Lung (tissue), 12 donors: ENCODE measurements around the gene TXN2. TPM values are rescaled to one million over a fixed set of nuclear protein-coding genes. Genes with fewer than 3 reads are reported as not detected.
"Not testable (repeated sequence)": the region's sequence is repeated elsewhere in the genome, so short reads cannot be mapped to it uniquely, and the experiment has no call there.

Experiments used
- ATAC-seq: fragments of 200-7000 bp; cut with Tn5 transposase; one replicate; pipeline ENCODE4 v1.9.1; 2020; ENCODE audit warnings: moderate number of reproducible peaks; ENCODE audit not compliant: insufficient read depth, low FRiP score
- DNase-seq, 3 donors: peaks; one replicate each; pipeline ENCODE4 v3.0.0-alpha.2; 2013 to 2017
- H3K27ac ChIP-seq, 2 donors: one replicate each; pipeline ENCODE4 v1.5.1; 2013; ENCODE audit warnings: mild to moderate bottlenecking in 2 of 2, moderate library complexity in 2 of 2, control low read depth in 1 of 2, inconsistent platforms in 1 of 2, low read depth in 1 of 2, low read length in 1 of 2
- H3K27me3 ChIP-seq, 3 donors: one replicate each; pipeline ENCODE4 v1.5.1; 2013; ENCODE audit warnings: low read length in 2 of 3; ENCODE audit not compliant: control insufficient read depth in 3 of 3, insufficient read depth in 3 of 3
- H3K36me3 ChIP-seq, 4 donors: one replicate each; pipeline ENCODE4 v1.5.1; 2013; ENCODE audit warnings: low read length in 4 of 4, mild to moderate bottlenecking in 1 of 4, moderate library complexity in 1 of 4; ENCODE audit not compliant: control insufficient read depth in 4 of 4, insufficient read depth in 4 of 4
- H3K4me1 ChIP-seq, 5 donors: one replicate each; pipeline ENCODE4 v1.5.1; 2013; ENCODE audit warnings: low read length in 5 of 5, mild to moderate bottlenecking in 2 of 5, moderate library complexity in 1 of 5; ENCODE audit not compliant: control insufficient read depth in 5 of 5, insufficient read depth in 5 of 5
- H3K4me3 ChIP-seq: one replicate; pipeline ENCODE4 v1.5.1; 2013; ENCODE audit warnings: mild to moderate bottlenecking, control low read depth, moderate library complexity
- H3K9ac ChIP-seq, 2 donors: one replicate each; pipeline ENCODE4 v1.5.1; 2013; ENCODE audit warnings: low read length in 2 of 2, control low read depth in 1 of 2; ENCODE audit not compliant: insufficient read depth in 1 of 2
- H3K9me3 ChIP-seq, 4 donors: one replicate each; pipeline ENCODE4 v1.5.1; 2013; ENCODE audit warnings: low read length in 3 of 4, mild to moderate bottlenecking in 1 of 4, moderate library complexity in 1 of 4; ENCODE audit not compliant: control insufficient read depth in 4 of 4, insufficient read depth in 3 of 4
- WGBS, 2 donors: extraction: QIAGEN DNeasy Blood & Tissue Kit; methylation state at CpG; one replicate each; pipeline ENCODE4 v1.1.7; 2013; 5-methylcytosine and 5-hydroxymethylcytosine counted together
- polyA plus RNA-seq, 2 donors: library from polyadenylated mRNA; stranded (reverse); fragments of 200-250 nt; gene quantifications; one replicate each; pipeline ENCODE4 v1.2.1, GENCODE V29; 2013
- total RNA-seq, 2 donors: library from RNA; depleted of rRNA in 1 of 2; stranded (reverse); fragments of >200 nt in 1 of 2; gene quantifications; one replicate each; pipeline ENCODE4 v1.2.1, GENCODE V29; 2014 to 2021
- TF ChIP-seq, protein P1 (sequence below): IDR thresholded peaks from 2 replicates; pipeline ENCODE4 v1.5.1; 2012; ENCODE audit warnings: mild to moderate bottlenecking; ENCODE audit errors: control extremely low read depth, extremely low read depth
- donor health status: control.
- donor health status: control.
- donor health status: Bipolar disorder and iron deficiency.
- donor health status: healthy.
- donor health status: DM: yes; HTN: yes; CAD: no.

The TXN2 gene
- total and polyA plus RNA-seq, 4 donors, result 26.8 to 92.2 (median 78.9) TPM

DNA sequence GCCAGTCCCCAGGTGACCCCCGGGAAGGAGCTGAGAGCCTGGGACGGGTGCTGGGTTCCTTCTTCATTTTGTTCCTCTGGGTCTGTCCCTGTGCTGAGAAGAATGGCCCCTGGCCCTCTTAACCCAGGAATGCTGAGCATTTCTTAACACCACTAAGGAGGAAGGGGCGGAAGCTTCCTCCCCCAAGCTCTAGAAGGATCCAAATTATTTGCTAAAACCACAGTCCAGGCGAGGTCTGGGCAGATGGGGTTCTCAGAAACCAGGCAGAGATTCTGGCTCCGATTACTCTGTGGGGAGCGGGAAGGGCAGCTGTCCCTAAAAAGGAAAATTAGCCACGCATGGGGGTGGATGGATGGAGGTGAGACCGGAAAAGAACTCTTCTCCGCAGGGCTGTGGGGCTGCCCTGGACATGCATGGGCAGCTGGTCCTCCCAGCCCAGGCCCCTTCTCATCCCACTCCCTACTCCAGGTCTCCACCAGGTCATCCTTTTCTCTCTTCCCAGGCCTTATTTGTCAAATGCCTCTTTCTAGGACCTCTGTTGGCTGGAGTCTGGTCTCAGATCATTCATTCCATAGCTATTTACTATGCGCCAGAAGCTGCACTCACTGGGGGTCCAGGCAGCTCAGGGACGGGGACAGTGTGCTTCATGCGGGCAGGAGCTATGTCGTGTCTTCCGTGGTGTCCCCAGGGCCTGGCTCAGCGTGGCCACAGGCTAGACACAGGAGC, 48.7 kb downstream of the TXN2 start:
- peak; percentile 50 to 59 (median 56) for DNase-seq
- Histone ChIP-seq H3K9me3 (no peaks in the 10 kb centered on the region), H3K9ac (peak overlapping the region in 1 of 2 donors; percentile 11), H3K4me3 (no peak overlapping the region), H3K4me1 (peaks cover 0 to 40% (median 0%) of the 10 kb centered on the region in 5 donors), H3K27ac (peak overlapping the region in 1 of 2 donors; percentile 33), H3K36me3 (no peaks in the 10 kb centered on the region), H3K27me3 (no peaks in the 10 kb centered on the region)
- no peak for ATAC-seq
- 59 to 72% methylated on average over 15 of the region's 15 CpGs for WGBS, 2 donors
- TF ChIP-seq, protein P1, sequence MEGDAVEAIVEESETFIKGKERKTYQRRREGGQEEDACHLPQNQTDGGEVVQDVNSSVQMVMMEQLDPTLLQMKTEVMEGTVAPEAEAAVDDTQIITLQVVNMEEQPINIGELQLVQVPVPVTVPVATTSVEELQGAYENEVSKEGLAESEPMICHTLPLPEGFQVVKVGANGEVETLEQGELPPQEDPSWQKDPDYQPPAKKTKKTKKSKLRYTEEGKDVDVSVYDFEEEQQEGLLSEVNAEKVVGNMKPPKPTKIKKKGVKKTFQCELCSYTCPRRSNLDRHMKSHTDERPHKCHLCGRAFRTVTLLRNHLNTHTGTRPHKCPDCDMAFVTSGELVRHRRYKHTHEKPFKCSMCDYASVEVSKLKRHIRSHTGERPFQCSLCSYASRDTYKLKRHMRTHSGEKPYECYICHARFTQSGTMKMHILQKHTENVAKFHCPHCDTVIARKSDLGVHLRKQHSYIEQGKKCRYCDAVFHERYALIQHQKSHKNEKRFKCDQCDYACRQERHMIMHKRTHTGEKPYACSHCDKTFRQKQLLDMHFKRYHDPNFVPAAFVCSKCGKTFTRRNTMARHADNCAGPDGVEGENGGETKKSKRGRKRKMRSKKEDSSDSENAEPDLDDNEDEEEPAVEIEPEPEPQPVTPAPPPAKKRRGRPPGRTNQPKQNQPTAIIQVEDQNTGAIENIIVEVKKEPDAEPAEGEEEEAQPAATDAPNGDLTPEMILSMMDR, result no peak

DNA sequence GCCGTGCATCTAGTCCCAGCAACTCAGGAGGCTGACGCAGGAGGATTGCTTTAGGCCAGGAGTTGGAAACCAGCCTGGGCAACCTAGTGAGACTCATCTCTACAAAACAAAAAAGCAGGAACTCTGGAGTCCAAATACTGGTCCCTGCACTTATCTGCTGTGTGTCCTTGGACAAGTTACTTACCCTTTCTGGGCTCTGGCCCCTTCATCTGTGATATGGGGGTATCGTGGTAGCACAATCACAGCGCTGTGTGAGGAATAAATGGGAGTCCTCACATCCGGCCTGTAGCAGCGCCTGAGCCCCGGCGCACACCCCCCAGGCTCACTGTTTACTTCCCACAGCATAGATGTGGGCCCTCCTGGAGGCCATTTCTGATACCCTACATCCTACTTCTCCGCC, 49.5 kb downstream of the TXN2 start:
- TF ChIP-seq, protein P1, result no peak
- 83 to 89% methylated on average over 9 of the region's 9 CpGs for WGBS, 2 donors
- no peak for DNase-seq

DNA sequence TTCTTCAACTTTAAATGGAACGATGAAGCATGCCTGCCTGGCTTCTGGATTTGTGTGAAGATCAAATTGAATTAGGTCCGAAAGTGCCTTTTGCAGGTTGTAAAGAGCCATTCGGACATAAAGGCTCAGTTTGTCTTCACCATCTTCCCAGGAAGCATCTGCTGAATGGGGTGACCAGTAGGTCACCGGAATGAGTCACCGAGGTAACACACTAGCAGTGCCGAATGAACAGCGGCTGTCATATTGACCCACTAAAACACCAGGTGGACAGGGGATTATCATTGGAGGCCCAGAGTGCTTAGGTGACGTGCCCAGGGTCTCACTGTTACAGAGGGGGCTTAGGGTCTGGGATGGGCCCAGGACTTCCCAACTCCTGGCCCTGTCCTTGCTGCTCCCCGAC, 50.6 kb downstream of the TXN2 start:
- Histone ChIP-seq H3K36me3 (no peaks in the 10 kb centered on the region), H3K27ac (no peak overlapping the region), H3K4me1 (peaks cover 0 to 42% (median 5%) of the 10 kb centered on the region in 5 donors), H3K27me3 (no peaks in the 10 kb centered on the region), H3K4me3 (no peak overlapping the region), H3K9ac (no peak overlapping the region), H3K9me3 (no peaks in the 10 kb centered on the region)
- TF ChIP-seq, protein P1, result no peak
- WGBS, 2 donors, result 87 to 92% methylated on average over 9 of the region's 9 CpGs
- DNase-seq (no peak), ATAC-seq (no peak)

More for the DNA sequence above, 49.5 kb downstream of the TXN2 start:
- Histone ChIP-seq H3K36me3 (no peaks in the 10 kb centered on the region), H3K9me3 (no peaks in the 10 kb centered on the region), H3K27me3 (no peaks in the 10 kb centered on the region), H3K4me1 (peaks cover 0 to 42% (median 0%) of the 10 kb centered on the region in 5 donors), H3K9ac (peak overlapping the region in 1 of 2 donors; percentile 11), H3K4me3 (no peak overlapping the region), H3K27ac (peak overlapping the region in 1 of 2 donors; percentile 33)
- ATAC-seq, result no peak

DNA sequence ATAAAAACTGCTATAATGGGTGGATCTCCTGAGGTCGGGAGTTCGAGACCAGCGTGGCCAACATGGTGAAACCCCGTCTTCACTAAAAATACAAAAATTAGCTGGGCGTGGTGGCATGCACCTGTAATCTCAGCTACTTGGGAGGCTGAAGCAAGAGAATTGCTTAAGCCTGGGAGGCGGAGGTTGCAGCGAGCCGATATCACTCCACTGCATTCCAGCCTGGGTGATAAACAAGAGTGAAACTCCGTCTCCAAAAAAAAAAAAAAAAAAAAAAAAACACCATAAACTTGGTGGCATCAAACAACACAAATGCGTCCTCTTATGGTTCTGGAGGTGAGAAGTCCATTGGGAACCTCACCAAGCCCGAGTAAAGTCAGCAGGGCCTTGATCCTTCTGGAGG, 53.5 kb downstream of the TXN2 start:
- not testable (repeated sequence) for H3K4me3 ChIP-seq, H3K27me3 ChIP-seq, H3K9ac ChIP-seq, ATAC-seq, H3K9me3 ChIP-seq, DNase-seq, H3K27ac ChIP-seq, H3K36me3 ChIP-seq
- H3K4me1 ChIP-seq, result peaks cover 0 to 19% (median 6%) of the 10 kb centered on the region in 5 donors
- 88 to 93% methylated on average over 11 of the region's 11 CpGs for WGBS, 2 donors
